ENCODE measurements around the gene FRMD4A.
"Not testable (repeated sequence)": the region's sequence is repeated elsewhere in the genome, so short reads cannot be mapped to it uniquely, and the experiment has no call there.

FRMD4A gene

GRCh38 chr10:13729586-13730305 lies 601.0 kb downstream of the FRMD4A start:
- FAIRE-seq, result no peak

DNA sequence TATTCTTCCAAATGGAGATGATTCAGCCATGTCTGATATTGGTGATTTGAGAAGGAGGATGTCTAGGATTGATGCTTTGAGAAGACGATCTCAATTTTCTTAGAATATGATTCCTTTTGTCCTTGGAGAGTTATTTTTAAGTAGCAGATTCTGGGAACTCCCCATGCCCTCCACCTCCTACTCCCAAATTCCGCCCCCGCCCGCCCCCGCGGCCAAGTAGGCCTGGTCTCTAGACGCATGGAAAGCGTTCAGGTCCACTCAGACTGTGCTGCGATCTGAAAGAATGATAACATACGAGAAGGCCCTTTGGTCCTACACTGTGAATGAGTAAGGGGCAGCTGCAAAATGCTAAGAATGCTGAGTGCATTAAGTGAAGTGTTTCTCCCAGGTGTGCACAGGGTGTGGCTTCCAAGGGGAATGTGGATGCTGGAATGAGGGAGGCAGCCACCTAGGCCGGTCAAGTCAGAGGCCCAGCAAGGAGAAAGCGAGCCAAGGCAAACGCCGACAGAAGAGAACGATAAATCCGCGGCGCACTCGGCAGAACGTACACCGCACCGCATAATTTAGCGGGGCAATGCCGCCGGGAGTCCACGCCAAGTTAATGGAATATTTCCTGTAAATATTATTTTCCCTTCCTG lies 601.7 kb downstream of the FRMD4A start:
- no peak for FAIRE-seq

DNA sequence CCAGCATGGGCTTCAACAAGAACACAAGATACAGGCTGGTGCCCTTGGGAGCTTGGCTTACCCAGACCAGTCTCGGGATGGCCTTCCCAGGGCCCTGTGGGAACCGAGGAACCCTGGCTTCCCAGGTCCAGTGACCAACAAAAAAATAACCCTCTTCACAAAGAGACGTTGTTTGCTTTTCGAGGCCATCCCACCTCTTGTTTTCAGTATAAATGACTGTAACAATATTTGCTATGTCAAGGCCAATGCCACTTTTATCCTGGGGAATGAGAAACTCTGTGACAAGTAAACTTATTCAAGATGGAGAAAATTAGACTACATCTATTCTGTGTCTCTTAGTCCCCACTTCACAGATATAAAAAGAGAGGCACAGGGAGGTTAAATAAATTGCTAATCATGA lies 605.1 kb downstream of the FRMD4A start:
- FAIRE-seq, result no peak

GRCh38 chr10:13724484-13724883 lies 606.2 kb downstream of the FRMD4A start:
- no peak for FAIRE-seq

DNA sequence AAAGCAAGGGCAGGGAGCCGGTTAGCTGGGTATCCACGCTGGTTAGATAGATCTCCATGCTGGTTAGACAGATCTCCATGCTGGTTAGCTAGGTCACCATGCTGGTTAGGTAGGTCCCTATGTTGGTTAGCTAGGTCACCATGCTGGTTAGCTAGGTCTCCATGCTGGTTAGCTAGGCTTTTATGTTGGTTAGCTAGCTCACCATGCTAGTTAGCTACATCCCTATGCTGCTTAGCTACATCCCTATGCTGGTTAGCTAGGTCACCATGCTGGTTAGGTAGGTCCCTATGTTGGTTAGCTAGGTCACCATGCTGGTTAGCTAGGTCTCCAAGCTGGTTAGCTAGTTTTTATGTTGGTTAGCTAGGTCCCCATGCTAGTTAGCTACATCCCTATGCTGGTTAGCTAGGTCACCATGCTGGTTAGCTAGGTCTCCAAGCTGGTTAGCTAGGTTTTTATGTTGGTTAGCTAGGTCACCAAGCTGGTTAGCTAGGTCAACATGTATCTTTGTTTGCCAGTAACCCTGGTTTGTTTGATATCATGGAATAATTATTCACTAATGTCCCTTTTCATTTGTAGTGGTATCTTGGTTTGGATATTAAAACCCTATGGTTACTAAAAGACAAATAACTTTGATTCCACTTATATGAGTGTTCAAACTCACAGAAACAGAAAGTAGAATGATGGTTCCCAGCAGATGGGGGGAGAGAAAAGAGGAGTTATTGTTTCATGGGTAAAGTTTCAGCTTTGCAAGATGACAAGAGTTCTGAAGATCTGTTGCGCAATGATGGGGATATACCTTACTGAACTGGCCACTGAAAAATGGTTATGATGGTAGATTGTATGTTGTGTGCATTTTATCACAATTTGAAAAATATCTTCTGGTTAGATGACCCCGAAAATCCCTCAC lies 607.7 kb downstream of the FRMD4A start:
- FAIRE-seq, result no peak

DNA sequence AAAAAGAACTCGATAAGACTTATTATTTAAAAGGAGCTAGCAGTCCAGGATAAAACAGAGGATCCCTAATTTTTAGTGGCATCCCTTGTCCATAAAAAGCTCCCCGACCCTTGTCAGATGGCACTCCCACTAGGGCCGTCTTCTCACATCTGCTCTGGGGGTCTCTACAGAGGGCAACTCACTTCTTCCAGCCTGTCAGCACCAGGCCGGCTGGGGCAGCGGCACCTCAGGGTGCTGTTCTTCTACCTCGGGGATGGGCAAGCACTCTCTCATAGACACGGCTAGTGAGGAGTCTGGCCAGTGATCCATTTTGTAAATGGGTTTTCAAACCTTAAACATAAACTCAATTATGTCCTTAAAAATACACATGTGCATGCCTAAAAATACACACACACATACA lies 609.2 kb downstream of the FRMD4A start:
- no peak for FAIRE-seq

GRCh38 chr10:13720699-13721098 lies 610.0 kb downstream of the FRMD4A start:
- no peak for FAIRE-seq

DNA sequence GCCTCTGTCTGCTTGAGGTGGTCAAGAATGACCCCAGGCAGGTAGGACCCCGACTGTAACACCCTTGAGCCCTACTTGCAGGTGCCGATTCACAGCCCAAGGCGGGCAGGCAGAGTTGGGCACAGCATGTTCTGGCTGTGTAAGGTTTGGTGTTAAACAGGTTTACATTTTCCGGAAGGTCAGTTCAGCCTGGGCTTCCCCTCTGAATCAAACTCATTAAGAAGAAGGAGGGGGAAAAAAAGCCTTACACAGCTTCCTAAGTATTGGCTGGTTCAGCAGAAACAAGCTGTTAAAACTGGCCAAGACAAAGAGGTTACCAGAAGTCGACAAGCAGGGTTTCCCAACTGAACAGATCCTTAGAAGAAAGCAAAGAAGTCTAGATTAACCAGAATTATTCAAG lies 611.3 kb downstream of the FRMD4A start:
- no peak for FAIRE-seq

DNA sequence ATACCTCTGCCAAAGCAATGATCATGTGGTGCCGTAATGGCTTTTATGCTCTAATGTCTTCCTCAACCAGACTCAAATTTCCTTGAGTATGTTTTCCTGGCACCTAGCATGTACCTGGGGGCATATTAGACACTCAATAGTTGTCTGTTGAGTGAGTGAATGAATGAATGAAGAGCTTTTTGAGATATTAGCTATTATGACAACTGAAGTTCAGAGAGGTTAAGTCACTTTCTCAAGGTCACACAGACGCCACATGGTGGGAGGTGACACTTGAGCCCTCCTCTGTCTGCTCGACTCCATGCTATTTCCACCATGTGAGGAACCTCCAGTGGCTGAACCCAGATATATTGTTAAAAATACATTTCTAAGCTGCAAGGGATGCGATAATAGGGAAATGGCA lies 611.9 kb downstream of the FRMD4A start:
- FAIRE-seq, result no peak

GRCh38 chr10:13717936-13718772 lies 612.6 kb downstream of the FRMD4A start:
- no peak for FAIRE-seq

DNA sequence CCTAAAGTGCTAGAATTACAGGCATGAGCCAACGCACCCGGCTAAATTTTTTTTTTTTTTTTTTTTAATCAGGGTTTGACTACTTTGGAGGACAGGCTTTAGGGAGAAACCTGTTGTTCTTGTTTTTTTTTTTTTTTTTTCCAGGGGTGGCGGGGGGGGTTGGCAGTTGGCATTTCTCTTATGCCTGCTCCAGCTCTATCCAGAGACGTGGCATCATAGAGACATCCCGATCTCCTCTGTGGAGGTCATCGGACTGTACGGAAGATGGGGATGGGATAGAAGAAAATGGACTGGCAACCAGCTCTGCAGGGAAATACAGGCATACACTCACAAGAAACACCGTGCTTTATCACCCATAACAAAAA lies 613.2 kb downstream of the FRMD4A start:
- FAIRE-seq, result no peak

DNA sequence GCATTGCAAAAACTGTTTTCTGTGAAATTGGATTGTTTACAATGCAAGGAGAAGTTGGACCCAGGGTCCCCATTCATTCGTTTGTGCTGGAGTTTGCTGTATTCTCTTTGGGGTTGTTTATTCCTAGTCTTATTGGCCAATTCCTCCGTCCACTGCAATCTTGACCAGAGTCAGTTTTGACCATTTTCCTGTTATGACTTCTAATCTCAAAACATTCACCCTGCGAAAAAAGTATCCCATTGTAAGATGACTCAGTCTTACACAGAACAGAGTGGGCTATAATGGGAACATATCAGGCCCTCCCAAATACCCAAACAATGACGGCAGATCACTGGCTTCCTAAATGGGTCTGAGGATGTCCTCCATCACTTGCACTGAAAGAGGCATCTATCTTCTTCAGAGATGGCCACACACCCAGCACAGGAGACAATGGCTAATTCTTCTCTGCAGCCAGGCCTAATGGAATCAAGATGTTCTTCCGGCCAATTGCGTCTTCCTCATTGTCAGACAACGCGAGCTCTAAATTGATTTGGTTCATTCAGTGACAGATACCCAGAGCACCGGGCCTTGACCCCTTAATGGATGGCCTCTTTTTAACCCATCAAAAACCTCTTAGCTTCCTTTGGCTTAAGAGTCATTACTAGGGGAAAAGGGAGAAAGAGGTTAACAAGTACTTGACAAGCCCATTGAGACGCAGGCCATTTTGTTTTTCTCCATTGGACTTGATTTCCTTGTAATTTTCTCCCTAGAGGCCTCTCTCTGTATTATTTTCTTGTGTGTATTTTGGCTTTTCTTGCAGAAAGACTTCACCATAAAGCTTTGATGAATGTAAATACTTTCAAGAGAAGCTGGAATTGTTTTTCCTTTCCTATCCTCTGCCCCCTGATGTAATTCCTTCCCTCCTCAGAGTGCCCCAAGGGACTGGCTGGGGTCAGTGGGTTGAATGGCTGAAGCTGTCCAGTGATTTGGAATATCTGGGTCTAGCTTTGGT lies 614.3 kb downstream of the FRMD4A start:
- FAIRE-seq, result no peak

DNA sequence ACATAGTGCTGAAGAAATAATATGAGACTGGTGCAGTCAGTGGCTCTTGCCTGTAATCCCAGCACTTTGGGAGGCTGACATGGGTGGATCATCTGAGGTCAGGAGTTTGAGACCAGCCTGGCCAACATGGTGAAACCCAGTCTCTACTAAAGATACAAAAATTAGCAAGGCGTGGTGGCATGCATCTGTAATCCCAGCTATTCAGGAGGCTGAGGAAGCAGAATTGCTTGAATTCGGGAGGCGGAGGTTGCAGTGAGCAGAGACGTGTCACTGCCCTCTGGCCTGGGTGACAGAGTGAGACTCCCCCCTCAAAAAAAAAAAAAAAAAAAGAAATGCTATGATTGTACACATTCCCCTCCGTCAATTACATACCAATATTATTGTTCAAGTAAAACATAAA lies 615.1 kb downstream of the FRMD4A start:
- FAIRE-seq, result not testable (repeated sequence)

GRCh38 chr10:13715100-13715499 lies 615.6 kb downstream of the FRMD4A start:
- no peak for FAIRE-seq

DNA sequence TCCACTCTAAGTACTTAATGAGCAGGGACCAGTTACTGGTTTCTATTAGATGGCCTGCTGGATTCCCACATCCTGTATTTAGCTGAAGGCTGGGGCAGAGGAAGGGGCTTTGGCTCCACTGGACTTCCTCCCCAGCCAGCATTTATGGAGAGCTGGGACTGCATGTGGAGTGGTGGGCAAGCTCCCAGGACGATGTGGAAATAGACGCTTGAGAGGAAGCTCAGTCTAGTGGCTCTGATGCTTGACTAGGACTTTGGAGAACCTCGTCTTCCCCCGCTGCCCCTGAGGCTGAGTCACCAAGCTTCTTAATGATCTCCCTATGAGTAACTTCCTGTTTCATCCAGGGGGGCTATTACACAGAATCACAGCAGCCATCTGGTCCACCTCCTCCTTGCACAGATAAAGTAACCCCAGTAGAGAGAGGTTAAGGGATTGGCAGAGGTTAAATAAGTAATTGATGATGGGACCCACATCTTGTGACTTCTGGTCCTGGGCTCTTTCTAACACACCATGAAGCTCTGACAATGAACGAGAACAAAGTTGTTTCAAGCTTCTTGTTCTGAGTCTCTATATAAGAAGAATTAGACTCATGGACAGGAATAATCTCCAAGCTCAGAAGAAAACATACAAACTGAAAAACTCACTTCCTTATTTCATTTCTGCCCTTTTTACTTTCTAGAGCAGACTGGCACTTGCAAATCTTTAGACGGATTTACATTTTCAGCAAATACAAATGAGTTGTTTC lies 617.7 kb downstream of the FRMD4A start:
- FAIRE-seq, result peak; percentile 46

DNA sequence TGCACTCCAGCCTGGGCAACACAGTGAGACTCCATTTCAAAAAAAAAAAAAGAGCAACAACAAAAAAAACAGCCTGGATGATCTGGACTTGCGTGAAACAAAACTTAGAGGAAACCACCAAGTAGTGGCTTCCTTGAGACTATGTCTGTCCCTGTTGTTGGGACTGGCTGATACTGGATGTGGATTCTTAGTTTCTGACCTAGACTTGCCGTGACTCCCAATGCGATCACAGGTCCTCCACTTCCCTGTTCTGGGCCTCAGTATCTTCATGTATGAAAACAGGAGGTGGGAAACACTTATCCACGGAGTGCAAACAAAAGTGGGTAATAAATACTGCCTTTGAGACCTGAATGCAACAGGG lies 618.3 kb downstream of the FRMD4A start:
- no peak for FAIRE-seq

GRCh38 chr10:13711291-13711690 lies 619.4 kb downstream of the FRMD4A start:
- FAIRE-seq, result no peak

GRCh38 chr10:13709931-13710650 lies 620.6 kb downstream of the FRMD4A start:
- no peak for FAIRE-seq

GRCh38 chr10:13708256-13708990 lies 622.3 kb downstream of the FRMD4A start:
- no peak for FAIRE-seq
